B cell (primary cell): ENCODE measurements around the gene PMM1. TPM values are rescaled to one million over a fixed set of nuclear protein-coding genes. Genes with fewer than 3 reads are reported as not detected.

Experiments used
- ATAC-seq: fragments of 200-7000 bp; cut with Tn5 transposase; one replicate; pipeline ENCODE4 v1.10.0; 2021; ENCODE audit warnings: low read depth, mild to moderate bottlenecking, moderate number of reproducible peaks, moderate library complexity
- CTCF ChIA-PET: fragments of 350-600 bp; sonication (Branson Sonifier 250); formaldehyde crosslinking; loops from one replicate; lab custom pipeline; 2021; ENCODE audit warnings: antibody characterized with exemption, inconsistent platforms; lab: Charles Lee
- POLR2A ChIA-PET: fragments of 350-600 bp; sonication (Branson Sonifier 250); formaldehyde crosslinking; loops from one replicate; lab custom pipeline; 2021; ENCODE audit warnings: antibody characterized with exemption; lab: Charles Lee
- DNase-seq: peaks from one replicate; pipeline ENCODE4 v3.0.0; 2013
- H2AFZ ChIP-seq: 2 replicates; pipeline ENCODE4 v1.6.1; 2012; ENCODE audit warnings: mild to moderate bottlenecking, low read depth, low read length; ENCODE audit not compliant: insufficient read depth, poor library complexity, severe bottlenecking
- H3K27ac ChIP-seq, 2 donors: 1 replicate in 1 of 2; 2 replicates in 1 of 2; pipeline ENCODE4 v1.5.1; 2012 to 2013; ENCODE audit warnings: low read length in 2 of 2, mild to moderate bottlenecking in 2 of 2, moderate library complexity in 1 of 2
- H3K27me3 ChIP-seq, 4 experiments: fragments of 200-600 bp in 1 of 4; sonication (generic) in 1 of 4; replicated peaks in 1 of 4; 1 replicate in 2 of 4; 2 replicates in 2 of 4; pipeline versions ENCODE4 v1.6.1 to v1.7.0; 2013 to 2016; ENCODE audit warnings: low read length in 3 of 4, mild to moderate bottlenecking in 2 of 4, mixed read lengths in 1 of 4, moderate library complexity in 1 of 4; ENCODE audit not compliant: insufficient read depth in 4 of 4, control insufficient read depth in 3 of 4; ENCODE audit errors: control extremely low read depth in 1 of 4
- H3K36me3 ChIP-seq, 2 experiments: replicated peaks in 1 of 2; 1 replicate in 1 of 2; 2 replicates in 1 of 2; pipeline versions ENCODE4 v1.6.1 to v1.7.1; 2013; ENCODE audit warnings: low read length in 1 of 2; ENCODE audit not compliant: insufficient read depth in 2 of 2, control insufficient read depth in 1 of 2; ENCODE audit errors: control extremely low read depth in 1 of 2, extremely low read depth in 1 of 2
- H3K4me1 ChIP-seq, 2 donors: fragments of 200-600 bp in 1 of 2; sonication (generic) in 1 of 2; 1 replicate in 1 of 2; 2 replicates in 1 of 2; pipeline versions ENCODE4 v1.5.1 to v1.6.1; 2013 to 2017; ENCODE audit warnings: low read length in 2 of 2; ENCODE audit not compliant: control insufficient read depth in 2 of 2, insufficient read depth in 2 of 2
- H3K4me2 ChIP-seq: replicated peaks from 2 replicates; pipeline ENCODE3; 2012; ENCODE audit warnings: mild to moderate bottlenecking, low read depth, low read length; ENCODE audit not compliant: poor library complexity, severe bottlenecking
- H3K4me3 ChIP-seq, 5 experiments: fragments of 200-600 bp in 1 of 5; sonication (generic) in 1 of 5; 1 replicate in 3 of 5; 2 replicates in 2 of 5; pipeline versions ENCODE4 v1.5.1 to v1.7.0; 2011 to 2016; ENCODE audit warnings: low read length in 4 of 5, mild to moderate bottlenecking in 4 of 5, low read depth in 2 of 5, control low read depth in 1 of 5, moderate library complexity in 1 of 5; ENCODE audit not compliant: insufficient read depth in 1 of 5; ENCODE audit errors: control extremely low read depth in 1 of 5, extremely low read depth in 1 of 5
- H3K79me2 ChIP-seq: fragments of 200-600 bp; sonication (generic); one replicate; pipeline ENCODE4 v1.6.0; 2016; ENCODE audit warnings: low read length; ENCODE audit not compliant: control insufficient read depth, insufficient read depth
- H3K9ac ChIP-seq: fragments of 200-600 bp; sonication (generic); 2 replicates; pipeline ENCODE4 v1.6.1; 2017; ENCODE audit warnings: mild to moderate bottlenecking, low read length, moderate library complexity
- H3K9me3 ChIP-seq, 3 donors: one replicate each; pipeline versions ENCODE4 v1.6.1 to v1.7.1; 2013; ENCODE audit warnings: low read length in 2 of 3; ENCODE audit not compliant: control insufficient read depth in 2 of 3, insufficient read depth in 1 of 3; ENCODE audit errors: control extremely low read depth in 1 of 3
- H4K20me1 ChIP-seq: 2 replicates; pipeline ENCODE4 v1.6.0; 2012; ENCODE audit warnings: mild to moderate bottlenecking, low read length; ENCODE audit not compliant: insufficient read depth, control insufficient read depth, poor library complexity, severe bottlenecking
- H3K27ac Mint-ChIP-seq: one replicate; pipeline ENCODE4 v1.8.0; 2021; ENCODE audit warnings: mixed read lengths
- H3K27me3 Mint-ChIP-seq: one replicate; pipeline ENCODE4 v1.8.0; 2021; ENCODE audit warnings: mixed read lengths
- H3K4me1 Mint-ChIP-seq: one replicate; pipeline ENCODE4 v1.8.0; 2021; ENCODE audit warnings: mixed read lengths
- H3K4me3 Mint-ChIP-seq: one replicate; pipeline ENCODE4 v1.8.0; 2021; ENCODE audit warnings: mixed read lengths
- H3K9me3 Mint-ChIP-seq: one replicate; pipeline ENCODE4 v1.8.0; 2022; ENCODE audit warnings: mixed read lengths; ENCODE audit not compliant: insufficient read depth
- CTCF ChIP-seq: fragments of 200-600 bp; IDR thresholded peaks from one replicate; pipeline ENCODE4 v1.8.0; 2022; ENCODE audit warnings: antibody characterized with exemption, mild to moderate bottlenecking
- EZH2 ChIP-seq: IDR thresholded peaks from 2 replicates; pipeline ENCODE4 v1.6.1; 2012; ENCODE audit warnings: borderline replicate concordance, low read depth, mild to moderate bottlenecking, moderate library complexity, low read length; ENCODE audit not compliant: insufficient read depth, poor library complexity, severe bottlenecking
- WGBS: methylation state at CpG from one replicate; pipeline ENCODE4 v1.1.5; 2013; ENCODE audit warnings: missing lambda C conversion rate; ENCODE audit not compliant: insufficient coverage; 5-methylcytosine and 5-hydroxymethylcytosine counted together
- intact Hi-C: fragments of 100-400 bp; cut with micrococcal nuclease; formaldehyde crosslinking; loops from one replicate; pipeline ENCODE4 v1.10.0; 2022
- polyA plus RNA-seq: library from polyadenylated mRNA; depleted of rRNA; stranded (reverse); fragments of >200 nt; gene quantifications from 2 replicates; pipeline ENCODE4 v1.2.3, GENCODE V29; 2012
- total RNA-seq, 2 donors: library from RNA; stranded (reverse); fragments of 120-200 nt in 1 of 2; gene quantifications; 1 replicate in 1 of 2; 2 replicates in 1 of 2; pipeline versions ENCODE4 v1.2.3 to v1.2.4, GENCODE V29; 2013 to 2022

PMM1 gene
- total and polyA plus RNA-seq, 2 donors (not counting 1 experiment from before 2014, with no cell fraction given) = 23.3 to 24.8 TPM

GRCh38 chr22:41563051-41563711, 26.5 kb downstream of the PMM1 start:
- ChIA-PET CTCF (no interaction called here), POLR2A (interaction anchor here (0.7 kb wide), 1 partner anchor 568 kb away, joined by 3 read pairs; no protein-coding TSS in a partner anchor)
- Mint-ChIP-seq H3K27me3 (peaks cover 28% of the 10 kb centered on the region), H3K9me3 (no peaks in the 10 kb centered on the region), H3K4me1 (no peaks in the 10 kb centered on the region), H3K4me3 (no peak overlapping the region), H3K27ac (no peak overlapping the region)
- intact Hi-C loops = no loop called here
- H3K4me2 ChIP-seq = no peak overlapping the region
- no peaks in the 10 kb centered on the region for H3K9me3 ChIP-seq
- H3K27me3 ChIP-seq = peaks cover 0 to 35% (median 6%) of the 10 kb centered on the region in 4 experiments
- no peak overlapping the region for H3K4me3 ChIP-seq
- no peaks in the 10 kb centered on the region for H4K20me1 ChIP-seq
- no peaks in the 10 kb centered on the region for H3K4me1 ChIP-seq
- H3K27ac ChIP-seq = no peak overlapping the region
- 52% methylated on average over 4 of the region's 10 CpGs for WGBS
- no peak overlapping the region for H3K9ac ChIP-seq
- H3K36me3 ChIP-seq = no peaks in the 10 kb centered on the region
- TF ChIP-seq EZH2 (no peak), CTCF (no peak)
- ATAC-seq (no peak), DNase-seq (no peak)
- no peaks in the 10 kb centered on the region for H3K79me2 ChIP-seq
- no peak overlapping the region for H2AFZ ChIP-seq

GRCh38 chr22:41562461-41562860, 27.2 kb downstream of the PMM1 start:
- Histone ChIP-seq H3K4me3 (no peak overlapping the region), H3K9ac (no peak overlapping the region), H3K9me3 (no peaks in the 10 kb centered on the region), H4K20me1 (no peaks in the 10 kb centered on the region), H3K27me3 (peaks cover 0 to 35% (median 6%) of the 10 kb centered on the region in 4 experiments), H3K79me2 (no peaks in the 10 kb centered on the region), H3K36me3 (no peaks in the 10 kb centered on the region), H3K27ac (no peak overlapping the region), H3K4me2 (no peak overlapping the region), H3K4me1 (no peaks in the 10 kb centered on the region), H2AFZ (no peak overlapping the region)
- POLR2A ChIA-PET = no interaction called here
- Mint-ChIP-seq H3K9me3 (no peaks in the 10 kb centered on the region), H3K4me1 (no peaks in the 10 kb centered on the region), H3K27ac (no peak overlapping the region), H3K4me3 (no peak overlapping the region), H3K27me3 (peaks cover 32% of the 10 kb centered on the region)
- DNase-seq (no peak), ATAC-seq (no peak)
- intact Hi-C loops = no loop called here
- CTCF ChIA-PET = no interaction called here
- TF ChIP-seq EZH2 (no peak), CTCF (no peak)
- 88% methylated on average over 4 of the region's 4 CpGs for WGBS
